ENCODE data around the gene PDE8A. TPM values are rescaled to one million over a fixed set of nuclear protein-coding genes. Genes with fewer than 3 reads are reported as not detected.
"Not testable (repeated sequence)": the region's sequence is repeated elsewhere in the genome, so short reads cannot be mapped to it uniquely, and the experiment has no call there.

PDE8A gene
- total RNA-seq, 1 donor from 2014 or later = 26.0 TPM

GRCh38 chr15:85011724-85012123, 30.1 kb downstream of the PDE8A start:
- not testable (repeated sequence) for DNase-seq

GRCh38 chr15:85013785-85014184, 32.1 kb downstream of the PDE8A start:
- no peak for DNase-seq

- DNase-seq = no peak
Measured at GRCh38 chr15:85014932-85015331, 33.3 kb downstream of the PDE8A start.

GRCh38 chr15:85016275-85016674, 34.6 kb downstream of the PDE8A start:
- no peak for DNase-seq

GRCh38 chr15:85019815-85020590, 38.3 kb downstream of the PDE8A start:
- DNase-seq = no peak

GRCh38 chr15:85021409-85021808, 39.8 kb downstream of the PDE8A start:
- DNase-seq = no peak

- no peak for DNase-seq
Measured at GRCh38 chr15:85022860-85023403, 41.3 kb downstream of the PDE8A start.

- DNase-seq = no peak
Measured at GRCh38 chr15:85024003-85024402, 42.3 kb downstream of the PDE8A start.

GRCh38 chr15:85024509-85025336, 43.1 kb downstream of the PDE8A start:
- DNase-seq = no peak

GRCh38 chr15:85025516-85026251, 44.0 kb downstream of the PDE8A start:
- DNase-seq = no peak

- no peak for DNase-seq
Measured at GRCh38 chr15:85026304-85027032, 44.8 kb downstream of the PDE8A start.

GRCh38 chr15:85027033-85027380, 45.4 kb downstream of the PDE8A start:
- DNase-seq = no peak

- DNase-seq = no peak
Measured at GRCh38 chr15:85027421-85027820, 45.8 kb downstream of the PDE8A start.

GRCh38 chr15:85028416-85028815, 46.8 kb downstream of the PDE8A start:
- no peak for DNase-seq

GRCh38 chr15:85029221-85029620, 47.6 kb downstream of the PDE8A start:
- DNase-seq = no peak

- DNase-seq = no peak
Measured at GRCh38 chr15:85030301-85030929, 48.8 kb downstream of the PDE8A start.

- no peak for DNase-seq
Measured at GRCh38 chr15:85031086-85031943, 49.7 kb downstream of the PDE8A start.

- DNase-seq = no peak
Measured at GRCh38 chr15:85031944-85032558, 50.4 kb downstream of the PDE8A start.

GRCh38 chr15:85033148-85033547, 51.5 kb downstream of the PDE8A start:
- no peak for DNase-seq

- DNase-seq = no peak
Measured at GRCh38 chr15:85034276-85034675, 52.6 kb downstream of the PDE8A start.
